HG02840 (cell line): ENCODE measurements around the gene SPSB3.

Source experiments
- ATAC-seq: cut with Tn5 transposase; IDR thresholded peaks from one replicate; pipeline ENCODE4 v1.9.1; 2021; ENCODE audit warnings: mild to moderate bottlenecking, moderate library complexity, moderate number of reproducible peaks; ENCODE audit not compliant: unreplicated experiment, low FRiP score

SPSB3 gene

DNA sequence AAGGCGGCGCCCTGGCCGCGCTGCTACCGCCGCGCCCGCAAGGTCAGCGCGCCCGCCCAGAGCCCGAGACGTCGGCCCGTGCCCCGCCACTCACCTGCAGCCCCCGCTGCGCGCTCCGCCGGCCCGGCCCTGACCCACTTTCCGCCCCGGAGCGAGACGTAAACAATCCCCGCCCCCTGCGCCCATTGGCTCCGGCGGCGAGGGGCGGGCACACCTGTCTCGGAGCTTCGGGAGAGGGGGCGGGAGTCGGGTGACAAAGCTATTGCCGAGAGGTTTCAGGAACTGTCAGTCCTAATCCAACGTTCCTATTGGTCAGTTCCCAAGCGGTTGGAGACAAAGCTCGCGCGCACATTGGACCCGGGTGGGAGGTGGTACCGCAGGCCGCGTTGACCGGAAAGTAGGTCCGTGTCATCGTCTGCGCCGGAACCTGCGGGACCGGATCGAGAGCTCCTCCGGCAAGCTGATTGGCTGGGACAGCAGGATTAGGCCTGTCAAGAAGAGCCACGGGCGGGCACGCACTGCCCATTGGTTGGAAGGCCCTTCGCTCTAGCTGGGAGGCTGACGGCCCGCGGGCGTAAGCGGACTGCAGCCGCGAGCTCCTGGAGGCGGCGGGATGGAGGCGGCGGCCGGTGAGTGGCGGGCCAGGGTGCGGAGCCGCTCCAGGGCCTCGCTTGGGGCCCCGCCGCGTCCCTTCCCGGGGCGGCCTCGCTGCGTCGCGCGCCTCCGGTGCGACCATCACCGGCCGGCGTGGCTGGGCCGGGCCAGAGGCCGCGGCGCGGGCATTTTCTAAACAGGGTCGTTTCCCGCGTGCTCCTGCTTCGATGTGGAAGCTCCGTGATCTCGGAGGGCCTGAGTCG, at the start of gene SPSB3, which contains the start of gene NUBP2:
Gene SPSB3 (minus strand): TSS at position 164 of the 857 bp plus-strand sequence. CDS start 1,088 bp downstream, outside the sequence.
Gene NUBP2 (plus strand): TSS at position 553 of the 857 bp plus-strand sequence. CDS start 61 bp downstream, at position 614.
- ATAC-seq = peak; percentile 78

DNA sequence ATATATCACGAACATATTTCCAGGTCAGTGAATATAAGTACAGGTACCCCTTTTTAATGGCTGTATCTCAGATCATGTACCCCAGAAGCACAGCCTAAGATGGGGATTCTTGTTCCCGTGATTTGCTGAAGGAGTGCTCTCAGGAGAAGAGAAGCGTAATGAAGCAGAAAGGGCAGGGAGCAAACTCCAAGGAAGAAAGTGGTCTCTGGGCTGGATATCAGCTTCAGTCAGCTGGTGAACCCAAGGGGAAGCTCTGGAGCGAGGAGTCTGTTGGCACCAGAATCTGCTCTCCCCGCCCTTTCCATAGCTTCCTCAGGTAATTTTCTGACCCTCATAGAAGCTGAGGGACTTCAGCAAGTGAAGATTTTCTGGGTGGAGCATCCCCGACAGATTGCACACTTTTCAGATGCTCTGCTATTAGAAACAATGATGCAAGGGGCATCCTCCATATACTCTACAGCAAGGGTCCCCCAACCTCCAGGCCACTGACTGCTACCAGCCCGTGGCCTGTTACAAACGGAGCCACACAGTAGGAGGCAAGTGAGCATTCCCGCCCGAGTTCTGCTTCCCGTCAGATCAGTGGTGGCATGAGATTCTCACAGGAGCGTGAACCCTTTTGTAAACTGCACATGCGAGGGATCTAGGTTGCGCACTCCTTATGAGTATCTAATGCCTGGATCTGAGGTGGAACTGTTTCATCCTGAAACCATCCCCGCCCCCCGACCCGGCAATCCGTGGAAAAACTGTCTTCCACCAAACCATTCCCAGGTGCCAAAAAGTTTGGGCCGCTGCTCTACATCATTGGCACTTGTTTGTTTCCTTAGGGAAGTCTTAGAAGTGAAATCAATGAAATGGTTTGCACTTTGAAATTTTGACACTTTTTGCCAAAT, 49.1 kb upstream of the SPSB3 start:
- ATAC-seq = no peak

DNA sequence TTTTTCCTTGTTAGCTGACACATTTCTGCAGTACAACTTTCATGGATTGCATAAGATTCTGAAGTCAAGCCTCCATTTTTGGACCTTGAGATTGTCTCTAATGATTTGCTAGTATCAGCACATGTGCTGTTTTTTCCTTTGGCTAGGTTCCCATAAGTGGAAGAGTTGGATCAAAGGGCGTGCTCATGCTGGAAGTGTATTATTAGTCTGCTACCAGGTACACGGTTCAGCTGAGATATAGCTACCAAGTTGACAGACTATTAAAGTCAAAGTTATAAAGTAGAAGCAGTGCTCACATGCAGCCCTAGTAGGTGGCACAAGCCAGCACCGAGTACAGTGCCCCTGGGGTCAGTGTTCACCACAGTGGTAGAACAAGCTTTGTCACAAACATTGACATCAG, 47.8 kb upstream of the SPSB3 start:
- no peak for ATAC-seq

DNA sequence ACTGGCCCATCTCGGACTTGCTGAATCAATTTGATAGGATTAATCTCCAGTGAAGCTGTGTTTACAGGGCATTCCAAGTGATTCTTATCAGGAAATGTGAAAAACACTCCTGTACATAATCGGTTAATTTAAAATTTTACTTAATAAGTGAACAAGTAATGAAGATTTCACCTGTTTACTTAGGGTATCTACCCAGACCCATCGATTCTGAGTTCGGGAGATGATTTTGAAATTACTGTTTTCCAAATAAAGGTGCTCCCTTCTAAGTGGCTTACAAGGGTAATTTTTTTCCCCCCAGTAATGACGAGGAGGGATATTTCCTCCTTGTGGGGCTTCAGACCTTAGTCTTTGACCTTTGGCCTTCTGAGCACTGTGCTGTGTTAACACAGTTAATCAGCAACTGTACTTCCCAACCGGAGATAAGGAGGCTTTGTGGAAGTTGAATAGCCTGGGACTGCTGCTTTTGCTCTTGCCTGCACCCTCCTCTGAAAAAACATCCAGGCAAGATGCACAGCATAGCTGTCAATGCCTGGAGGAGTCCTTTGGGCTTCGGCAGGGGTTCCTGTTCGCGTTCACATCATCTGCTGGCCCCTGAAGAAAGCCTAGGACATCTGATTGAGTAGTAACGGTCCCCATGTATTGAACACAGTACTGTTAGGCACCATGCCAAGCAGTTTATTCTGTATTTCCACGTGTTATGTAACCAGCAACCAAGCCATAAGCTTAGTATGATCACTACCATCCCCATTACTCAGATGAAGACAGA, 46.5 kb upstream of the SPSB3 start:
- ATAC-seq = no peak

DNA sequence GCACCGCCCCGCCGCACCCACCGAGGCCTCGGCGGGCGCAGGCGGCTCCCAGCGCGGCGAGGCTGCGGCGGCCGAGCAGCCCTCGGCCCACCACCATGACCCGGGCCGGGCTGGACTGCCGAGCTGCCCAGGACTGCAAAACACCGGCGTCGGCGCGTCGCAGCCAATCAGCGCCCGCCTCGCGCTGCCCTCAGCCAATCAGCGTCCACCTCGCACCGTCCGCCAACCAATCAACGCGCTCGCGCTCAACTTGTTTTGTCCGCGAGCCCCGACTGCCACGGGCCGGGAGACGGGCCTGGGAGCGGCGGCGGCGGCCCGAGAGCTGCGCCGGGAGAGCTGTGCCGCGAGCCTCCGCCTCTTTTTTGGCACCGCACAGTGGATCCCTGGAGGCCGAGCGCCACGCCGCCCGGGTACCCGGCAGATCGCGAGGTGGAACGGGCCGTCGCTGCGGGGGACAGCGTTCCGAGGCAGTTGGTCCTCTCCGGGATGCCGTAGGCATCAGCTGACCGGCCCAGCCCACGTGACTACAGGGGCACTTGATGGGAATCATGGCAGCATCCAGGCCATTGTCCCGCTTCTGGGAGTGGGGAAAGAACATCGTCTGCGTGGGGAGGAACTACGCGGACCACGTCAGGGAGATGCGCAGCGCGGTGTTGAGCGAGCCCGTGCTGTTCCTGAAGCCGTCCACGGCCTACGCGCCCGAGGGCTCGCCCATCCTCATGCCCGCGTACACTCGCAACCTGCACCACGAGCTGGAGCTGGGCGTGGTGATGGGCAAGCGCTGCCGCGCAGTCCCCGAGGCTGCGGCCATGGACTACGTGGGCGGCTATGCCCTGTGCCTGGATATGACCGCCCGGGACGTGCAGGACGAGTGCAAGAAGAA, 44.6 kb upstream of the SPSB3 start, which contains the start of the genes FAHD1 and HAGH:
Gene FAHD1 (plus strand): TSS at position 516 of the 883 bp plus-strand sequence. CDS start 33 bp downstream, at position 549.
Gene HAGH (minus strand): TSS at position 135 of the 883 bp plus-strand sequence. CDS start 38 bp downstream, at position 97.
- ATAC-seq = peak; percentile 85

DNA sequence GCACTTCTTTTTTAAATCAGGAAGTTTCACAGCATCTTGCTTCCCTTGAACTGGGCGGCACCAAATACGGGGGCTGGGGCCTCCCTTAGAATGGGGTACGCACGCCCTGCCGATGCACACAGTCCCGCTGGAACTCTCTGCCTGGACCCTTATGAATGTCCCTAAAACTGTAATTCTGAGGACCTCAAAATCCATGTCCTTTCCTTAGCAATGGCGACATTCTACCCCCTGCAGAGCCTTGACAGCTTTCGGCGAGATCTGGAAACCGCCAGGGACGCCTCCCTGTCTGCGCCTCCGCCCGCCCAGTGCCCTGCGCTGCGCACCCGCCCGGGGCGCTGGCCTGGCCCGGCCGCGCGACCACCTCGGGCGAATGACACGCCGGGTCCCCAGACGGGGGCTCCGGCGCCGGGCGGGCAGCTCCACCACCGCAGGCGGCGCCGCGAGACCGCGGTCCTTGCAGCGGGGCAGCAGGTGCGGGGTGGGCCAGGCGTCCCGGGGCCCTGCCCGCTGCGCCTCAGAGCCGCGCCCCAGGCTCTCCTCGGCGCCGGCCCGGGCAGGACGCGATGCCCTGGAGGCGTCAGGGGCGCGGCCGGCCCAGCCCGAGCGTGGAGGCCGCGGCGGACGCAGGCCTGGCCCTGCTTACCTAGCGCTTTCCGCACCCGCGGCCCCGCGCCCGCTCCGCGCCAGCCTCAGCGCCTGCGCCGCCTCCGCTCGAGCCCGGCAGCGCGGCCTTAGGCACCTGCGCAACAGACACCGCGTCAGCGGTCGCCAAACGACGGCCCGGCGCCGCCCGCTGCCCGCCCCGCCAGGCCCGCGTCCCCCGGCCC, 43.7 kb upstream of the SPSB3 start:
- peak; percentile 45 for ATAC-seq

DNA sequence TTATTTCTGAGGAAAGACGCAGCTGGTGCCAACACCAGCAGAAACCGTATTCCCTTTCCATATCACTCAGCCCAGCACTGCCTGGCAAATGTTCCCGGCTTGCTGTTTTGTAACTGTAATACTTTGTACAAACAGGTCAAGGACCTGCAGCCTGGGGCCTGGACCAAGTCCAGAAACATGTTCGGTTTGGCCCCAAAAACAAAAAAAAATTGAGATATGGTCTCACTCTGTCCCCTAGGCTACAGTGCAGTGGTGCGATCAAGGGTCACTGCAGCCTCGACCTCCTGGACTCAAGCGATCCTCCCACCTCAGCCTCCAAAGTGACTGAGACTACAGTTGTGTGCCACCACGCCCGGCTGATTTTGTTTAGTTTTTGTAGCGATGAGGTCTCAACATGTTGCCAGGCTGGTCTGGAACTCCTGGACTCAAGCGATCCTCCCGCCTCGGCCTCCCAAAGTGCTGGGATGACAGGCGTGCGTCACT, 43.1 kb upstream of the SPSB3 start:
- no peak for ATAC-seq

DNA sequence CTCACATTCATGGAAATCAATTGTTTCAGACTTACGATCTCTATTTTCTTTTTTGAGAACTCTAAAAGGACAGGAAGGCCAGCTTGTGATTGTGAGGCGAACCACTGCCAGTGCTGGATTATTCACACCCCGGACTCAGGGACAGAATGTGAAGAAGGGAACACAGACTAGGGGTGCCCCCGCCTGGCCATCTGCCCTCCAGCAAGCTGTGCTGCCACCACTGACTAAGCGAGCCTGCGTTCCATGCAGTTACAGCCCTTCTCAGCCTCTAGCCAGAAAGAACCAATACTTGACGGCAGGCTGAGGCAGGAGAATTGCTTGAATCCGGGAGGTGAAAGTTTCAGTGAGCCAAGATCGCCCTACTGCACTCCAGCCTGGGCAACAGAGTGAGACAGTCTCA, 41.5 kb upstream of the SPSB3 start:
- ATAC-seq = no peak

DNA sequence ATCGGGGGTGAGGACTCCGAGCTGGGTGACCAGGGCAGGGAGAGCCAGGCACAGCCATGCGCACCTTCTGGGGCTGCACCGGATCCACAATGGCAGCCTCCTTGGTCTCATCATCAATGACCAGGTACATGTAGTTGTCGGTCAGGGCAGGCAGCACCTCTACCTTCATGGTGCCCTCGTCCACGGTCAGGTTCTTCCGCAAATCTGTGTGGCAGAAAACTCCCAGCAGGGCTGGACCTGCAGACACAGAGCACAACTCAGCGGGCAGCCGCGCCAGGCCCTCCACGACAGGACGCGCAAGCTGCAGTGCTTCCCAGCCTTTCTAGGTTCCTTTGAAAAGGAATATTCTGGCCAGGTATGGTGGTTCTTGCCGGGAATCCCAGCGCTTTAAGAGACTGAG, 40.4 kb upstream of the SPSB3 start:
- no peak for ATAC-seq

DNA sequence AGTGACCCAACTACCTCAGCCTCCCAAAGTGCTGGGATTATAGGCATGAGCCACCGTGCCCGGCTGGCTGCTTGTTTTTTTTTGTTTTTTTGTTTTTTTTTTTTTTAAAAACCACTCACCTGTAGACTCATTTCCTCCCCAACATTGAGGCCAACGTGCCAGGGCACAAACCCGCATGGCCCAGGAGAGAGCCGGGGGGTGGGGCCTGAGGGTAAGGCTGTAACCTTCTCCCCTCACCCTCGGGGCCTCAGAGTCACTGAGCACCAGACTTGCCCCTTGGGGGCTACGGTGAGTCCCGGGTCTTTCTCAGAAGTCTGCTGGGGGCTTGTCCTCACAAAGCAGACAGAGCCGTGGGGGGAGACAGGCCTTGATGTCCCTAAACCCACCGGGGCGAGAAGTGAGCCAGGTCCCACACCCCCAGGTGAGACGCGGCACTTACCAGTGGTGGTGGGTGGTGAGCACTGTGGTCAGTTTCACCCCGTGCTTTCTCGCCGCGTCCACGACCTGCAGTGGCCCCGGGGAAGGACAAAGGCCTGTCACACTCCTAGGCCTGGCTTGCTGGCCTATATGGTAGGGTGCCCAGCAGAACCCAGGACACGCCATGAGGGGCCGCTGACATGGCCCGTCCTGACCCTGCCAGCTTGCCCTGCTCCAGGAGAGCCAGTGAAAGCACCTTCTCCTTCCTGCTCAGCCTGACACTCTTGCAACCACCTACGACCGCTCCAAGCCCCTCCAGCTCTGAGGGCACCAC, 39.7 kb upstream of the SPSB3 start:
- ATAC-seq = no peak

DNA sequence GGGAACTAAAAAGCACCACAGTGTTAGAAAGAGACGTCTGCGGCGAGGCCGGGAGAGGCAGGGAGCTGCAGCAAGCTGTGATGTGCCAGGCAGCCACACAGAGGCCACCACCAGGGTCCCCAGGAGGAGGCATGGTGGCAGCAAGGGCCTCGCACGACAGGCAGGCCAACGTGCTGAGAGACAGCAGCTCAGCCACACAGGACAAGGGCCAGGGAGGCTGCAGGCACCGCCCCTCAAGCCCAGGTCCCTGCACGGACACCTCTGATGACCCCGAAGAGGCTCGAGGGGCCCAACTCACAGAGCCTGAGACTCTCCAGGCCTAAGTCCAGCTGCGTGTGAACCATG, 38.5 kb upstream of the SPSB3 start:
- ATAC-seq = no peak

DNA sequence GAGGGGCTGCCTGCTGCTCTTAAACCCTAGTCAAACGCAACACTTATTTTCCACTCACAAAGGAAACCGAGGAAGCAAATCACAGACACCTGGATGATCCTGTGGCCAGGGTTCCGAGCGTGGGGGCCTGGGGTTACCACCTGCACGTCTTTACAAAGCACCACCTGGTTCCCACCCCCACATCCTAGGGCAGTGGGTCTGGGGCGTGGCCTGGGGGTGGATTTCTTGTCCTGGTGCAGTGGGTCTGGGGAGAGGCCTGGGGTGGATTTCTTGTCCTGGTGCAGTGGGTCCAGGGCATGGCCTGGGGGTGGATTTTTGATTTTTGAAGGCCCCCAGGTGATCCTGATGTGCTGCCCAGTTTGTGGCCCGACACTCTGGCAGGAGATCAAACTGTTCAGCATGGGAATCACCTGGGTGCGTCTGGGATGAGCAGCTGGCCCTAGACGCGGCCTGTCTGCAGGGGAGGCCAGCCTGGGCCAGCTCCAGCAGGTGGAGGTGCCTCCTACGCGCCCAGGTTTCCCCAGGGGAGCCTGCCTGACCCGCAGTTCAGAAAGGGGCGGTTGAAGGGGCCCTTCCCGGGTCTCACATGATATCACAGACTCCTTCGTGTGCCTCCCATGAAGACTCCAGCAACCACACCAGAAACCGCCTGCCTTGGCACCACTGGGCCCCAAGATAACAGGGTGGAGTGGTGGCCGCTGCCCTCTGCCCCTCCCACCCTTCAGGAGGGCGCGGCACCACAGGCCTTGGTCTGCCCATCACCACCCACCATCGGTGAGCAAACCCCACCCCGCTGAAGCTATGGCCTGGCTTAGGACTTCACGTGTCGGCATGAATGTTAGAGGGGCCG, 38.0 kb upstream of the SPSB3 start:
- no peak for ATAC-seq

DNA sequence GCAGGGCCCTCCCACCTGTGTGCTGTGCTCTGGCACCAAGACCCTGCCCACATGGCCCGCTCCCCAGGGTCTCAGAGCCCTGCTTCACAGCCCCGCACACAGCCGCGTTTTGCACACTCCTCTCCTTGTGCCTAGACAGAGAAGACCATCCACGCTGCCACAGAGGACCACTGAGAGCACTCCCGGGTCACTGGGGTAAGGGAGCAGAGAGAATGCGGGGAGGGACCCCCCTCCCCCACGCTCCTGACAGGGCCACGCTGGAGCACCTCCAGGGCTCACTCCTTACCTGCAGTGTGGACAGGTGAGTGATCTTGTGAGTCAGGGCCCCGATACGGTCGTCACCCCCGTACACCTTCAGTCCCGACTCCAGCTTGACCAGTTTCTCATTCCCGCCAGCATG, 37.2 kb upstream of the SPSB3 start:
- ATAC-seq = no peak

DNA sequence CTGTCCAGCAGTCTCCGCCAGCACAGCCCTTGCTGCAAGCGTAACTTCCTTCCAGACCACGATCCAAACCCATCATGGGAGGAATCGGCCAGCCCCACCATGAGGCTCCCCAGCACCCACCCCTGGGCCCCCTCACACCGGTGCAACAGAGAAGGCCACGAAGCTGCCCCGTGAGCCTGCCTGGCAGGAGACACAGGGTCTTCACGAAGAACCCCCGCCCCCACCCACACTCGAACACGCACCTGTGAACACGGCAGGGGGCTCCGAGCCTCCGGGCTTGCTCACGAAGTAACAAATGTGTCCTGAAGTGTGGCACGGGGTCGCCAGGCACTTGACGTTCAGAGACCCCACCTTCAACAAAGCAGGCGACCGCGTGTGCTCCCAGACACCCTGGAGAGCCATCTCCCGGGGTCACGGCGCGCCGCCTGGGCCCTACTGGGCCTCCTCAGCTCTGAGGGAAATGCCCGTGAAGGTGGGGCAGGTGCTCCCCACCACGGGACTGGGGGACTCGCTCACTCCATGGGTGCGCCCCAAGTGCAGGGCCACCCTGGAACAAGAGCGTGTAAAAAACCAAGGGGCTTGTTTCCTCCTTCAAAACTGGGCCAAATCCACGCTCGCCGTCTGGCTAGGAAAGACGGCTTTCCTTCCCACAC, 36.6 kb upstream of the SPSB3 start:
- no peak for ATAC-seq

DNA sequence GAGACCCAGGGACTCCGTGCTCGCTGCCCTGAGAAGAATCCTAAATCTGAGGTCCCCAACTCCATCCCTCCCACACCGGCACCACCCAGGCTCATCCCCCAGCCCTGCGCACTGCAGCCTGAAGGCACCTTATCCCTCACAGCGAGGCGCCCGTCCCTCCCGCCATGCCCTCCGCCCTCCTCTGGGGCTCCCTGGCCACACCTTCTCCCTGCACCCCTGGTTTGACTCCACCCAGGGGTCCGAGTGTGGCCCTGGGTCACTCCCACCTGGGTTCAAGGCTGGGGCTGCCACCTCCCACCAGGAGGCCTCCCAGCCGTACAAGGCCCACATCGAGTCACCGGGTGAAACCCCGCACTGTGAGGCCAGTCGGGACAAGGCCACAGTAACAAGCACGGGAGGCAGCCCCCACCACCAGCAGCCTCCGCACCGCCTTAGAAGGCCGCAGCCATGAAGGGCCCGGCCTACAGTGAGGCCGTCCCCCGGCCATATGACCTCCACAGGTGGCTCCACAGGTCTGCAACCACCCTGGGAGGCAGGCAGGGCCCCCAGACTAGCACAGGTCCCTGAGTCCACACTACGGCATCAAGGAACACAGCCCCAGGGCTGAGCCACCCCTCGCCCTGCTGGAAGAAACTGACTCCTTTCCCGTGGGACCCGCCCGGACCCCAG, 36.0 kb upstream of the SPSB3 start:
- no peak for ATAC-seq

DNA sequence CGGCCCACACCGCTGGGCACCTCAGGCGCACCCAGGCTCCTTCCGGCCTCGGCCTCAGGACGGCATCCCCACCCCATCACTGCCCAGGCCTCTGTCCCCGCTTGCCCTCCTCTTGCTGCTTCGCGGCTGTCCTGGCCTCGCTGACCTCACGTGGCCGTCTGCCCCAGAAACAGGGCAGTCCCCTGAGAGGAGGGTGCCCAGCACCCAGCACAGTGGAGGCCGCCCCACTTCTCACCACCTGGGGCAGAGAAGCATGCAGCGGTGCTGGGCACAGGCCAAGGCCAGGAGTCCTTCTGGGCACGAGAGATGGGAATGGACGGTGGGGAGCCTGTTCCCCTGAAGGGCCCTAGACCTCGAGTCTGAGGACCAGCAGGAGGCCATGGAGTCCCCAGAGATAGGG, 35.3 kb upstream of the SPSB3 start:
- no peak for ATAC-seq
